H1 (cell line): Measurements from ENCODE around the gene NAV2. TPM values are rescaled to one million over a fixed set of nuclear protein-coding genes. Genes with fewer than 3 reads are reported as not detected.

Experiments
- CTCF ChIA-PET: fragments of 300-600 bp; sonication (Branson Sonifier 250); formaldehyde crosslinking; loops from one replicate; lab custom pipeline; 2021; ENCODE audit not compliant: partially characterized antibody; lab: Charles Lee
- POLR2A ChIA-PET: fragments of 300-600 bp; sonication (Branson Sonifier 250); formaldehyde crosslinking; loops from one replicate; lab custom pipeline; 2021; ENCODE audit warnings: inconsistent platforms; ENCODE audit not compliant: partially characterized antibody; lab: Charles Lee
- DNase-seq, 2 experiments: peaks; one replicate each; pipeline versions ENCODE4 v3.0.0 to v3.0.0-alpha.2; 2010 to 2022; ENCODE audit warnings: low spot score in 2 of 2, low read depth in 1 of 2, mixed read lengths in 1 of 2
- FAIRE-seq: peaks from 2 replicates; lab custom pipeline; 2011; peaks lifted over from hg19 to GRCh38; lab: Jason Lieb, UNC
- H2AFZ ChIP-seq: 2 replicates; pipeline ENCODE4 v1.8.1; 2012; ENCODE audit warnings: low read length, inconsistent platforms
- H2AK5ac ChIP-seq: 2 replicates; pipeline ENCODE4 v1.6.1; 2013; ENCODE audit warnings: low read depth, low read length
- H2BK120ac ChIP-seq: replicated peaks from 2 replicates; pipeline ENCODE3; 2013; ENCODE audit warnings: low read depth, low read length, inconsistent platforms
- H2BK12ac ChIP-seq: 2 replicates; pipeline ENCODE4 v1.6.1; 2013; ENCODE audit warnings: low read depth, low read length
- H2BK15ac ChIP-seq: 2 replicates; pipeline ENCODE4 v1.6.1; 2013; ENCODE audit warnings: low read length
- H2BK20ac ChIP-seq: 2 replicates; pipeline ENCODE4 v1.6.1; 2013; ENCODE audit warnings: low read length
- H2BK5ac ChIP-seq: 2 replicates; pipeline ENCODE4 v1.6.1; 2013; ENCODE audit warnings: low read depth, low read length
- H3K14ac ChIP-seq: 2 replicates; pipeline ENCODE4 v1.6.1; 2013; ENCODE audit warnings: inconsistent platforms; ENCODE audit not compliant: insufficient read length
- H3K18ac ChIP-seq: 2 replicates; pipeline ENCODE4 v1.6.1; 2013; ENCODE audit warnings: low read length; ENCODE audit errors: extremely low read depth
- H3K23ac ChIP-seq: 2 replicates; pipeline ENCODE4 v1.6.1; 2013; ENCODE audit warnings: inconsistent platforms; ENCODE audit not compliant: insufficient read length
- H3K23me2 ChIP-seq: 2 replicates; pipeline ENCODE4 v1.6.1; 2013; ENCODE audit warnings: low read depth, low read length
- H3K27ac ChIP-seq: 2 replicates; pipeline ENCODE4 v1.6.1; 2011; ENCODE audit warnings: low read depth, low read length, inconsistent platforms
- H3K27me3 ChIP-seq, 4 experiments: replicated peaks in 1 of 4; 1 replicate in 1 of 4; 2 replicates in 3 of 4; pipeline versions ENCODE4 v1.6.1 to v1.8.1; 2011 to 2013; ENCODE audit warnings: low read length in 3 of 4, mild to moderate bottlenecking in 3 of 4, inconsistent platforms in 2 of 4, mixed read lengths in 2 of 4, moderate library complexity in 1 of 4; ENCODE audit not compliant: control insufficient read depth in 3 of 4, insufficient read depth in 3 of 4; ENCODE audit errors: extremely low read depth in 1 of 4
- H3K36me3 ChIP-seq, 4 experiments: 2 replicates each; pipeline versions ENCODE4 v1.6.1 to v1.8.1; 2011 to 2013; ENCODE audit warnings: mild to moderate bottlenecking in 4 of 4, low read length in 3 of 4, moderate library complexity in 2 of 4, control low read depth in 1 of 4, inconsistent platforms in 1 of 4; ENCODE audit not compliant: insufficient read depth in 4 of 4, control insufficient read depth in 2 of 4
- H3K4ac ChIP-seq: replicated peaks from 2 replicates; pipeline ENCODE3; 2013; ENCODE audit warnings: low read length, low read depth, mixed read lengths, inconsistent platforms; ENCODE audit not compliant: insufficient read length
- H3K4me1 ChIP-seq, 4 experiments: replicated peaks in 1 of 4; 1 replicate in 1 of 4; 2 replicates in 3 of 4; pipeline versions ENCODE4 v1.6.1 to v1.8.1; 2011 to 2013; ENCODE audit warnings: low read length in 3 of 4, inconsistent platforms in 2 of 4, mixed read lengths in 1 of 4; ENCODE audit not compliant: insufficient read depth in 4 of 4, control insufficient read depth in 3 of 4
- H3K4me2 ChIP-seq, 2 experiments: 2 replicates each; pipeline versions ENCODE4 v1.6.1 to v1.8.1; 2011 to 2013; ENCODE audit warnings: low read depth in 2 of 2, low read length in 2 of 2, control low read depth in 1 of 2, inconsistent platforms in 1 of 2, mild to moderate bottlenecking in 1 of 2; ENCODE audit not compliant: insufficient read depth in 1 of 2
- H3K4me3 ChIP-seq, 4 experiments: fragments of 200-600, 300-600 bp in 1 of 4; sonication (generic), shearing (Covaris generic), sonication (Bioruptor Twin) in 1 of 4; 2 replicates each; pipeline versions ENCODE4 v1.5.1 to v1.8.1; 2011 to 2016; ENCODE audit warnings: low read length in 4 of 4, low read depth in 3 of 4, control low read depth in 2 of 4, inconsistent platforms in 2 of 4, mild to moderate bottlenecking in 2 of 4, mixed read lengths in 1 of 4, moderate library complexity in 1 of 4; ENCODE audit not compliant: insufficient read depth in 2 of 4; ENCODE audit errors: extremely low read depth in 1 of 4
- H3K56ac ChIP-seq: replicated peaks from 2 replicates; pipeline ENCODE3; 2013; ENCODE audit warnings: low read depth, mild to moderate bottlenecking, mixed read lengths, low read length, inconsistent platforms; ENCODE audit not compliant: insufficient read length
- H3K79me1 ChIP-seq: 2 replicates; pipeline ENCODE4 v1.6.1; 2013; ENCODE audit warnings: low read depth, low read length, control low read depth
- H3K79me2 ChIP-seq, 2 experiments: 2 replicates each; pipeline versions ENCODE4 v1.6.1 to v1.8.1; 2012 to 2013; ENCODE audit warnings: low read length in 2 of 2, mild to moderate bottlenecking in 2 of 2, inconsistent platforms in 1 of 2; ENCODE audit not compliant: insufficient read depth in 2 of 2, control insufficient read depth in 1 of 2
- H3K9ac ChIP-seq, 4 experiments: replicated peaks in 1 of 4; 1 replicate in 1 of 4; 2 replicates in 3 of 4; pipeline versions ENCODE4 v1.6.1 to v1.8.1; 2011 to 2013; ENCODE audit warnings: low read depth in 3 of 4, low read length in 3 of 4, control low read depth in 2 of 4, mild to moderate bottlenecking in 2 of 4, moderate library complexity in 2 of 4, inconsistent platforms in 1 of 4; ENCODE audit errors: extremely low read depth in 1 of 4
- H3K9me3 ChIP-seq, 2 experiments: 2 replicates each; pipeline versions ENCODE4 v1.6.1 to v1.8.1; 2012 to 2013; ENCODE audit warnings: mild to moderate bottlenecking in 2 of 2, moderate library complexity in 2 of 2, control low read depth in 1 of 2, inconsistent platforms in 1 of 2, low read depth in 1 of 2, low read length in 1 of 2, mixed read lengths in 1 of 2; ENCODE audit not compliant: insufficient read depth in 2 of 2
- H4K20me1 ChIP-seq, 2 experiments: replicated peaks in 1 of 2; 2 replicates each; pipeline versions ENCODE3 to v1.8.1; 2011 to 2013; ENCODE audit warnings: inconsistent platforms in 2 of 2, low read length in 2 of 2, mild to moderate bottlenecking in 1 of 2; ENCODE audit not compliant: insufficient read depth in 2 of 2, control insufficient read depth in 1 of 2
- H4K5ac ChIP-seq: 2 replicates; pipeline ENCODE4 v1.6.1; 2013; ENCODE audit warnings: low read length, low read depth, mixed read lengths, inconsistent platforms; ENCODE audit not compliant: insufficient read length
- H4K8ac ChIP-seq: 2 replicates; pipeline ENCODE4 v1.8.0; 2013; ENCODE audit warnings: mild to moderate bottlenecking, moderate library complexity, low read length, inconsistent platforms; ENCODE audit not compliant: insufficient read depth; ENCODE audit errors: extremely low read depth
- H4K91ac ChIP-seq: replicated peaks from 2 replicates; pipeline ENCODE3; 2013; ENCODE audit warnings: low read length, mixed read lengths, inconsistent platforms; ENCODE audit not compliant: insufficient read length
- FOSL1 ChIP-seq: IDR thresholded peaks from 2 replicates; pipeline ENCODE4 v1.6.1; 2011; ENCODE audit warnings: mild to moderate bottlenecking, low read depth, low read length, moderate library complexity; ENCODE audit not compliant: insufficient read depth
- WGBS, 2 experiments: shearing (Covaris generic) in 1 of 2; methylation state at CpG; one replicate each; pipeline versions ENCODE4 v1.1.6 to v1.1.7; 2013 to 2015; ENCODE audit warnings: low lambda C conversion rate in 2 of 2, mixed read lengths in 2 of 2, inconsistent platforms in 1 of 2, low coverage in 1 of 2, missing lambda C conversion rate in 1 of 2; ENCODE audit not compliant: insufficient replicate concordance in 2 of 2, insufficient coverage in 1 of 2, insufficient read length in 1 of 2; ENCODE audit errors: extremely low coverage in 1 of 2, missing lambda C conversion rate in 1 of 2; 5-methylcytosine and 5-hydroxymethylcytosine counted together
- polyA plus RNA-seq, 7 experiments: library from polyadenylated mRNA; depleted of rRNA in 3 of 7; stranded (reverse) in 5 of 7; unstranded in 2 of 7; fragments of >200 nt in 5 of 7; fragments of 200-250 nt in 2 of 7; gene quantifications; 1 replicate in 5 of 7; 2 replicates in 1 of 7; 4 replicates in 1 of 7; pipeline versions ENCODE4 v1.2.1 to v1.2.3, GENCODE V29; 2011 to 2013; ENCODE audit warnings: missing spikeins in 2 of 7, mixed read lengths in 2 of 7
- total RNA-seq: library from RNA; stranded (reverse); fragmentation: NEBNext Ultra II Directional; extraction: Animal tissue kit (Norgen Biotek cat#: 25700); gene quantifications from 2 replicates; pipeline ENCODE4 v1.2.1, GENCODE V29; 2021

Gene NAV2
- total and polyA plus RNA-seq, 2 of the 8 experiments (the other 6 are each of a cell fraction or from before 2014, with no cell fraction given) = 35.6 to 73.6 TPM

- FAIRE-seq = no peak
- WGBS, 2 experiments = 91% methylated on average over 6 of the region's 6 CpGs; no CpG with 5 or more reads in 1 of the 2 experiments
- no peak for TF ChIP-seq FOSL1
Observed at GRCh38 chr11:19768197-19768596, 55.6 kb downstream of the NAV2 start.

More at GRCh38 chr11:19768197-19768596, 55.6 kb downstream of the NAV2 start:
- no peak overlapping the region for H3K4me2 ChIP-seq
- no peak overlapping the region; the same call in 1 of the 2 replicates for H2BK12ac ChIP-seq
- no peak overlapping the region for H2BK5ac ChIP-seq
- no peak overlapping the region for H3K14ac ChIP-seq
- H3K23ac ChIP-seq = no peak overlapping the region
- H3K36me3 ChIP-seq = no peaks in the 10 kb centered on the region
- H3K56ac ChIP-seq = no peak overlapping the region
- H4K8ac ChIP-seq = no peak overlapping the region
- H3K18ac ChIP-seq = peak overlapping the region; percentile 78
- no peaks in the 10 kb centered on the region for H3K27me3 ChIP-seq
- no peak overlapping the region for H3K27ac ChIP-seq
- DNase-seq = no peak
- no peak overlapping the region for H3K9ac ChIP-seq
- peaks cover 10 to 27% (median 19%) of the 10 kb centered on the region in 4 experiments for H3K4me1 ChIP-seq
- no peak overlapping the region for H2AK5ac ChIP-seq
- H3K23me2 ChIP-seq = no peaks in the 10 kb centered on the region
- no peak overlapping the region for H3K4me3 ChIP-seq
- ChIA-PET CTCF (interaction anchor here (0.7 to 2.2 kb wide), 8 partner anchors 12 to 215 kb away, joined by 3 to 9 read pairs (median 4); no protein-coding TSS in a partner anchor), POLR2A (interaction anchor here (1.1 to 1.2 kb wide), 2 partner anchors 9 to 14 kb away, joined by 3 read pairs; no protein-coding TSS in a partner anchor)
- no peak overlapping the region for H2BK120ac ChIP-seq
- H4K91ac ChIP-seq = peak overlapping the region; percentile 36
- H2BK20ac ChIP-seq = no peak overlapping the region
- H4K20me1 ChIP-seq = no peaks in the 10 kb centered on the region
- H3K79me2 ChIP-seq = no peaks in the 10 kb centered on the region
- H3K4ac ChIP-seq = no peak overlapping the region
- H3K9me3 ChIP-seq = no peaks in the 10 kb centered on the region
- no peak overlapping the region for H2AFZ ChIP-seq
- H4K5ac ChIP-seq = no peak overlapping the region
- H3K79me1 ChIP-seq = no peaks in the 10 kb centered on the region
- H2BK15ac ChIP-seq = 0 out of 2 replicates have a peak overlapping the region, but pooled peaks have one; percentile 20
